DMS153 treated with DMSO at 0.1 percent for 48 hours (cell line): ENCODE measurements around the gene RAD51.

Experiments
- DNase-seq: peaks from one replicate; lab custom pipeline; 2025; ENCODE audit not compliant: unreplicated experiment; lab: John Stamatoyannopoulos, UW

Gene RAD51

DNA sequence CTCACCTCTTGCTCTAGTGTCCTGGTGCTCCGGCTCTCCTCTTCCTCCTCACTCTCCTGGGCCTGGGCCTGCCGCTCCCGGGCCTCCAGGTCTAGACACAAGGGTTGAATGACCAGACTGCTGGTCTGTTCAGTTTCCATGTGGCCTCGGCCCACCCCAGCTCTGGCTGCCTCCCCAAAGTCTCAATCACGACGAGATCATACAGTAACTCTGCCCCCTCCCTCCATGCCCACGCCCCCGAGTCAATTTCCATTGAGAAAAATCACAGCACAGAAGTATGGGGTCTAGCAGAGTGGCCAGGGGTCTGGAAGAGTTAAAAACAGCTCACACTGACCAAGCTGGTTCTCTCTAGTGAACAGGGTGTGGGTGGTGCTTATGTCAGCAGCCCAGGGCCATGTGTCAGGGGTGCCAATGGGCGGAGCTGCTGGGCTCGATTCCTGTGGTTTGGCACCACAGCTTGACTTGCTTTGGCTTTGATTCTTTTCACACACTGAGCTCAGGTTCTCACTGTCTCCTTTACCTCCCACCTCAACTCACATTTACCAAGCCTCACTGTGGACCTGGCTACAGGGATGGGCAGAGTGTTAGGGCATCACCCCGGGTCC lies 81.7 kb downstream of the RAD51 start:
- DNase-seq, result no peak
